Measurements from ENCODE around the gene CYP4B1. TPM values are rescaled to one million over a fixed set of nuclear protein-coding genes. Genes with fewer than 3 reads are reported as not detected.

The CYP4B1 gene
- total RNA-seq, 1 experiment from 2014 or later: 0.92 TPM

DNA sequence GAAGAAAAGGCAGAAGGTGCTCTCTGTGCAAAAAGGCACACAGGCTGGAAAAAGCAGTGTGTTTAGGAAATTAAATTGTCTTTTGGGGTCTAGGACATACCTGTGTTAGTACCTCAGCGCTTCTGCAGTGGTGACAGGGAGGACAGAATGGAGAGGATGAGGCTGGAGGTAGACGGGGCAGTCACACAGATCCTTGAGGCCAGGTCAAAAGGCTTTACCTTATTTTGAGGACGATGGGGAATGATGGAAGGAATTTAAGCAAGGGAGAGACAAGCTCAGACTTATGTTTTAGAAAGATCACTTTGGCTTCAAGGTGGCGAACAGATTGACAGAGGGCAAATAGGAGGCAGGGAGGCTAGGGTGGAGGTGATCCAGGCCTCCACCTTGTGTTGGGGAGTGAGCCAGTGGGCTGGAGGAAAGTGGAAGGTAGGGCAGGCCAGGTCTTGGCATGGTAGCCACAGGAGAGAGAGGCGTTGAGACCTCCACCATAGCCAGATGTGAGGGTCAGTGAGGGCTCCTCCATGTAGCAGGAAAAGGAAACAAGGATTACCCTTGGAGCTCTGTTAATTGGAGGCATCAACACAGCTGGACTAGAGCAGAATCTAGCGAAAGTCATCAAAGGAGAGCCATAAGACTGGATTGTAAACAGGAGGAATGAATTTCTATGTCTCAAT is 4.2 kb downstream of the CYP4B1 start:
- intact Hi-C loops (cut with micrococcal nuclease; ENCODE audit: unreplicated experiment): no loop called here
- Mint-ChIP-seq H3K4me1 (ENCODE audit: low read depth, unreplicated experiment) (no peaks in the 10 kb centered on the region), H3K4me3 (ENCODE audit: low read depth, unreplicated experiment) (no peak overlapping the region), H3K27me3 (ENCODE audit: unreplicated experiment) (no peaks in the 10 kb centered on the region), H3K9me3 (ENCODE audit: low read depth, unreplicated experiment) (no peaks in the 10 kb centered on the region), H3K27ac (ENCODE audit: unreplicated experiment) (no peak overlapping the region), H3K36me3 (ENCODE audit: insufficient read depth, unreplicated experiment) (no peaks in the 10 kb centered on the region)
- CTCF ChIA-PET: interaction anchor here (0.6 to 1.0 kb wide), 2 partner anchors 78 to 134 kb away, joined by 3 read pairs; no protein-coding TSS in a partner anchor
- BruUV-seq (replicated peaks): no TSS peak
- TF ChIP-seq, protein P1, sequence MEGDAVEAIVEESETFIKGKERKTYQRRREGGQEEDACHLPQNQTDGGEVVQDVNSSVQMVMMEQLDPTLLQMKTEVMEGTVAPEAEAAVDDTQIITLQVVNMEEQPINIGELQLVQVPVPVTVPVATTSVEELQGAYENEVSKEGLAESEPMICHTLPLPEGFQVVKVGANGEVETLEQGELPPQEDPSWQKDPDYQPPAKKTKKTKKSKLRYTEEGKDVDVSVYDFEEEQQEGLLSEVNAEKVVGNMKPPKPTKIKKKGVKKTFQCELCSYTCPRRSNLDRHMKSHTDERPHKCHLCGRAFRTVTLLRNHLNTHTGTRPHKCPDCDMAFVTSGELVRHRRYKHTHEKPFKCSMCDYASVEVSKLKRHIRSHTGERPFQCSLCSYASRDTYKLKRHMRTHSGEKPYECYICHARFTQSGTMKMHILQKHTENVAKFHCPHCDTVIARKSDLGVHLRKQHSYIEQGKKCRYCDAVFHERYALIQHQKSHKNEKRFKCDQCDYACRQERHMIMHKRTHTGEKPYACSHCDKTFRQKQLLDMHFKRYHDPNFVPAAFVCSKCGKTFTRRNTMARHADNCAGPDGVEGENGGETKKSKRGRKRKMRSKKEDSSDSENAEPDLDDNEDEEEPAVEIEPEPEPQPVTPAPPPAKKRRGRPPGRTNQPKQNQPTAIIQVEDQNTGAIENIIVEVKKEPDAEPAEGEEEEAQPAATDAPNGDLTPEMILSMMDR (IDR thresholded peaks at IDR 0.05; ENCODE audit: unreplicated experiment): no peak
- DNase-seq: no peak

DNA sequence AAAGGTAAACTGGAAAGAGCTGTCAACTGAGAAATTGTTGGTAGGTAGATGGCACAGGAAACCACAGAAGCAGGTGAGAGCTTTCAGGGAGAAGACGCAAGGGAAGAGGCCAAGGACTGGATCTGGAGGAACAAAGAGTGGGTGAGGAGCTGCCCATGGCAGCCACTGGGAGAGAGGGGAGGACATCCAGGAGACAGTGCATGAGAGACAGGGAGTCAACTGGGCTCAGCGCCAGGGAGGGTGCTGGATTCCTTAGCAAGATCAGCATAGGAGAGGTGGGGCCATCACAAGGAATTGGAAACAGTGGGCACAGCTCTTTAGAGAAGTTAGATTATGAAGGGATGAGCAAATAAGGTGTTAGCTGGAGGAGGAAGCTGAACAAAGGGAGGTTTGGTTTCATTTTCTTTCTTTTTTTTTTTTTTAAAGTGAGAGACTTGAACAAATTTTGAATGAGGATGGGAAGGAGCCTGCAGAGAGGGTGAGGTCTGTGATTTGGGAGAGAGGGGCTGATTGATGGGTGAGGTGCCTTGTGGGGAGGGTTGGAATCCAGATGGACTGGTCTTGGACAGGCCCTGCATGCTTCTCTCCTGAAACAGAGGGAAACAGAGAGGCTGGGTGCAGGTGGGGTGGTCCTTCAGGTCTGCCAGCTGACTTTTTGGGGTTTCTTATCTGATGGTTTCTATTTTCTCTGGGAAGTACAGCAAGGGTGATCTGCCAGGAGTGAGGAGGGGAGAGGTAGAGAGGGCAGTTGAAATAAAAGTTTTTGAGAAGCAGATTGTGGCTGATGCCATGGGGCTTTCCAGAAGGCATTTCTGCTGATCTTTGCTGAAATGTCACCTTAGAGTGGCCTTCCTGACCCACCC is 5.4 kb downstream of the CYP4B1 start:
- H3K27me3 Mint-ChIP-seq (ENCODE audit: unreplicated experiment): no peaks in the 10 kb centered on the region
- intact Hi-C loops (cut with micrococcal nuclease; ENCODE audit: unreplicated experiment): no loop called here

DNA sequence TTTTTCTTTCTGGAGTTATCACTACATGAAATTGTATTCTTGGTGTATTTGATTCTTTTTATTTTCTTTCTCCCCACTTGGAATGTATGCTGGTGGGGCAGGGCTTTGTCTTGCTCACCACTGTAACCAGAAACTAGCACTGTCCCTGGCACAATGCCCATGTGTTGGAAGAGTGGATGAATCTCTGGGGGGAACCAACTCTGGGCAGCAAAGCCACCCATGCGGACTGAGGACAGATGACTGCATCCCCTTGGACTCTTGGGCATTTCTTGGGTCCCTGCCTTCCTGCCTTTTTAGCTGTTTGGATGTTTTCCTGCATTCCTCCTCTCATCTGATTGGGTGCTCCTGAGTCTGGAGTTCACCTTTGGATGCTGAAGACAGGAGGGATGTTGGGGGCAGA is 6.1 kb downstream of the CYP4B1 start:
- no TSS peak for BruUV-seq (replicated peaks)
- no peak for DNase-seq
- no peaks in the 10 kb centered on the region for H3K9me3 Mint-ChIP-seq (ENCODE audit: low read depth, unreplicated experiment)
- H3K4me1 Mint-ChIP-seq (ENCODE audit: low read depth, unreplicated experiment): no peaks in the 10 kb centered on the region
- TF ChIP-seq, protein P1 (IDR thresholded peaks at IDR 0.05; ENCODE audit: unreplicated experiment): no peak
- intact Hi-C loops (cut with micrococcal nuclease; ENCODE audit: unreplicated experiment): no loop called here
- no peaks in the 10 kb centered on the region for H3K36me3 Mint-ChIP-seq (ENCODE audit: insufficient read depth, unreplicated experiment)
- no peaks in the 10 kb centered on the region for H3K27me3 Mint-ChIP-seq (ENCODE audit: unreplicated experiment)
- H3K4me3 Mint-ChIP-seq (ENCODE audit: low read depth, unreplicated experiment): no peak overlapping the region
- no peak overlapping the region for H3K27ac Mint-ChIP-seq (ENCODE audit: unreplicated experiment)
- CTCF ChIA-PET: no interaction called here

More for the DNA sequence above, 5.4 kb downstream of the CYP4B1 start:
- TF ChIP-seq, protein P1 (IDR thresholded peaks at IDR 0.05; ENCODE audit: unreplicated experiment): no peak
- no peaks in the 10 kb centered on the region for H3K36me3 Mint-ChIP-seq (ENCODE audit: insufficient read depth, unreplicated experiment)
- H3K4me3 Mint-ChIP-seq (ENCODE audit: low read depth, unreplicated experiment): no peak overlapping the region
- no peaks in the 10 kb centered on the region for H3K9me3 Mint-ChIP-seq (ENCODE audit: low read depth, unreplicated experiment)
- BruUV-seq (replicated peaks): no TSS peak
- CTCF ChIA-PET: interaction anchor here (0.6 to 1.0 kb wide), 3 partner anchors 47 to 86 kb away, joined by 3 read pairs; no protein-coding TSS in a partner anchor
- no peak overlapping the region for H3K27ac Mint-ChIP-seq (ENCODE audit: unreplicated experiment)
- no peaks in the 10 kb centered on the region for H3K4me1 Mint-ChIP-seq (ENCODE audit: low read depth, unreplicated experiment)
- no peak for DNase-seq

DNA sequence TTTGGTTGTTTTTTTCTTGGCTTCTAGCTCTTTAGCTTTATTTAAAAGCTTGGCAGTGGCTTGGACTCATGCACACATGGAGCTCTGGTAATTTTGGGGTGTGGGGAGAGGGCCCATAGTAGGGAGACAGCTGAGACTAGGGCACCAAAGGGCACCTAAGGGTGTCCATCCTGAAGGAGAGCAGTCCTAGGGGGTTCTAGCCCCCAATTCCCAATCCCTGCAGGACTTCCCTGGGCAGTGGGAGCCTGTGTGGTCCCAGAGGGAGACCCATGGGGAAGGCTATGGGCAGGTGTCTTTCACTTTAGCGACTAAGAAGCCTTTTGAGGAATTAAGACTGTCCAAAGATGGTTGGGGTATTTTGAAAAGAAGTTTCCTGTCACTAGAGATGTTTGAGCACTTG is 6.9 kb downstream of the CYP4B1 start:
- BruUV-seq (replicated peaks): no TSS peak
- Mint-ChIP-seq H3K4me3 (ENCODE audit: low read depth, unreplicated experiment) (no peak overlapping the region), H3K36me3 (ENCODE audit: insufficient read depth, unreplicated experiment) (no peaks in the 10 kb centered on the region), H3K4me1 (ENCODE audit: low read depth, unreplicated experiment) (no peaks in the 10 kb centered on the region), H3K9me3 (ENCODE audit: low read depth, unreplicated experiment) (no peaks in the 10 kb centered on the region), H3K27ac (ENCODE audit: unreplicated experiment) (no peak overlapping the region), H3K27me3 (ENCODE audit: unreplicated experiment) (no peaks in the 10 kb centered on the region)
- TF ChIP-seq, protein P1 (IDR thresholded peaks at IDR 0.05; ENCODE audit: unreplicated experiment): no peak
- DNase-seq: no peak
- intact Hi-C loops (cut with micrococcal nuclease; ENCODE audit: unreplicated experiment): no loop called here
- CTCF ChIA-PET: no interaction called here

Measured in Calu3 (cell line).